ENCODE data around the gene MAMLD1. TPM values are rescaled to one million over a fixed set of nuclear protein-coding genes. Genes with fewer than 3 reads are reported as not detected.
A peak's percentile ranks its signal among the peaks of the same experiment; 100 is the strongest.

The MAMLD1 gene
- total and polyA plus RNA-seq, 2 of the 8 experiments (the other 6 are each of a cell fraction or from before 2014, with no cell fraction given) = 0.09 to 0.26 TPM

DNA sequence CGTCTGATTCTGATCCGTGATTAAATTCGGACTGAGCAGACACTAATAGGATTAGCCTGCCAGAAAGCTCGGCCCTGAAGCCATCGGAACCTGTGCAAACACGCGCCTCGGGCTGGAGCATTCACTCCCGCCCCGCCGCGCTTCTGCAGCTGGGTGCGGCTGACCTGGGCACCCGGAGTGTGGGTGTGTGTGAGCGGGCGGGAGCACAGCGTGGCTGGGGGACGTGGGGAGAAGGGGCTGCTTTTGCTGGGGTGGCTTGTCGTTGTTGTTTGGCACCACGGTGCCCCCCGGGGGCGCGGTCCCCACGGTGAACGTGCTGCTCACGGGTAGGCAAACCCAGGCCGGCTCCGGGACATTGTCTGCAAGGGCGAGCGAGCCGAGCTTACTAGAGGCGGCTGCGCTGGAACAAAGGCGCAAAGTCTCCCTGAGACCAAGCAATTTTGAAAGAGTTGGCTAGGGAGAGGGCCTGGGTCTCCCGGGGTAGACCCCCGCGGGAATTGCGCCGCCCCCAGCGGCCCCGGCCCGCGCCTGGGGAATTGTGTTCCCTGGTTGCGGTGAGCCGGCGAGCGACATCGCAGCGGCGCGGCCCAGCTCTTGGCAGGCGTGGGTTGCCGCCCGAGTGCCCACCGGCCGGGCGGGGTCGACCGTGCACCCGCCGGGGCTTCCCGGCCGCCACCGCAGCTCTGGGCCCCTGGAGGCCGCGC lies 1.4 kb downstream of the MAMLD1 start:
- Histone ChIP-seq H3K79me1 (ENCODE audit: low read depth, low read length) (no peaks in the 10 kb centered on the region), H4K5ac (ENCODE audit: insufficient read length, low read depth, low read length) (no peak overlapping the region), H3K9ac (replicated peaks in 1 of 4; ENCODE audit: extremely low read depth in 1 of 4, low read depth in 3 of 4, low read length in 3 of 4) (peak overlapping the region in 1 of 4 experiments; percentile 40; a peak in 1 of 7 replicates), H2AK5ac (ENCODE audit: low read depth, low read length) (no peak overlapping the region), H2AFZ (ENCODE audit: low read length) (0 out of 2 replicates have a peak overlapping the region, but pooled peaks have one; percentile 62), H2BK12ac (ENCODE audit: low read depth, low read length) (no peak overlapping the region), H3K36me3 (ENCODE audit: control insufficient read depth in 2 of 4, insufficient read depth in 4 of 4, low read length in 3 of 4) (no peaks in the 10 kb centered on the region), H2BK5ac (ENCODE audit: low read depth, low read length) (no peak overlapping the region), H3K23ac (ENCODE audit: insufficient read length) (no peak overlapping the region), H3K4ac (replicated peaks; ENCODE audit: insufficient read length, low read depth, low read length) (no peak overlapping the region), H3K18ac (ENCODE audit: extremely low read depth, low read length) (no peak overlapping the region), H3K56ac (replicated peaks; ENCODE audit: insufficient read length, low read depth, low read length) (no peak overlapping the region), H3K14ac (ENCODE audit: insufficient read length) (no peak overlapping the region), H3K23me2 (ENCODE audit: low read depth, low read length) (peaks cover 13% of the 10 kb centered on the region; the same call in 1 of the 2 replicates), H4K20me1 (replicated peaks in 1 of 2; ENCODE audit: control insufficient read depth in 1 of 2, insufficient read depth in 2 of 2, low read length in 2 of 2) (no peaks in the 10 kb centered on the region), H4K91ac (replicated peaks; ENCODE audit: insufficient read length, low read length) (no peak overlapping the region), H3K4me2 (ENCODE audit: insufficient read depth in 1 of 2, low read depth in 2 of 2, low read length in 2 of 2) (peak overlapping the region; percentile 90 to 95), H4K8ac (ENCODE audit: extremely low read depth, insufficient read depth, low read length) (peak overlapping the region; percentile 51; the same call in 1 of the 2 replicates), H2BK20ac (ENCODE audit: low read length) (no peak overlapping the region), H3K9me3 (ENCODE audit: insufficient read depth in 2 of 2, low read depth in 1 of 2, low read length in 1 of 2) (no peaks in the 10 kb centered on the region), H3K4me1 (replicated peaks in 1 of 4; ENCODE audit: control insufficient read depth in 3 of 4, insufficient read depth in 4 of 4, low read length in 3 of 4) (peaks cover 0 to 8% (median 4%) of the 10 kb centered on the region in 4 experiments; a peak in 5 of 7 replicates), H3K79me2 (ENCODE audit: control insufficient read depth in 1 of 2, insufficient read depth in 2 of 2, low read length in 2 of 2) (no peaks in the 10 kb centered on the region), H2BK120ac (replicated peaks; ENCODE audit: low read depth, low read length) (no peak overlapping the region), H3K27ac (ENCODE audit: low read depth, low read length) (no peak overlapping the region), H3K4me3 (ENCODE audit: extremely low read depth in 1 of 4, insufficient read depth in 2 of 4, low read depth in 3 of 4, low read length in 4 of 4) (peak overlapping the region; percentile 40 to 66 (median 46)), H3K27me3 (replicated peaks in 1 of 4; ENCODE audit: control insufficient read depth in 3 of 4, extremely low read depth in 1 of 4, insufficient read depth in 3 of 4, low read length in 3 of 4) (peaks cover 38 to 71% (median 63%) of the 10 kb centered on the region in 4 experiments), H2BK15ac (ENCODE audit: low read length) (no peak overlapping the region)
- no peak for TF ChIP-seq CTBP2 (IDR thresholded peaks at IDR 0.05; ENCODE audit: borderline replicate concordance, insufficient read depth, insufficient read length, low read length)
- no peak for TF ChIP-seq BCL11A (IDR thresholded peaks at IDR 0.05; ENCODE audit: low read depth in 2 of 2, low read length in 2 of 2)
- TF ChIP-seq SP1 (IDR thresholded peaks at IDR 0.05; ENCODE audit: low read depth, low read length) = no peak
- no peak for TF ChIP-seq KDM5A (IDR thresholded peaks at IDR 0.05; ENCODE audit: low read length)
- peak; percentile 81 for TF ChIP-seq EZH2 (IDR thresholded peaks at IDR 0.05; ENCODE audit: low read depth, low read length, severe bottlenecking)
- TF ChIP-seq RNF2 (IDR thresholded peaks at IDR 0.05; ENCODE audit: borderline replicate concordance, low read depth, low read length, missing control alignments, poor library complexity, severe bottlenecking) = peak; percentile 59
- no peak for TF ChIP-seq CHD2 (IDR thresholded peaks at IDR 0.05; ENCODE audit: low read length)
- TF ChIP-seq SUZ12 (IDR thresholded peaks at IDR 0.05; ENCODE audit: low read length) = peak; percentile 50
- no peak for FAIRE-seq
- DNase-seq (ENCODE audit: low read depth in 1 of 2, low spot score in 2 of 2) = peak in 1 of 2 experiments; percentile 45
- POLR2A ChIA-PET (ENCODE audit: partially characterized antibody) = no interaction called here
- CTCF ChIA-PET (ENCODE audit: partially characterized antibody) = interaction anchor here (0.8 to 2.1 kb wide), 10 partner anchors 21 to 301 kb away, joined by 3 to 7 read pairs (median 4); no protein-coding TSS in a partner anchor
- WGBS, 2 experiments (ENCODE audit: extremely low coverage in 1 of 2, insufficient coverage in 1 of 2, insufficient read length in 1 of 2, insufficient replicate concordance in 2 of 2, low coverage in 1 of 2, low lambda C conversion rate in 2 of 2, missing lambda C conversion rate in 1 of 2) = 6% methylated on average over 24 of the region's 66 CpGs; no CpG with 5 or more reads in 1 of the 2 experiments
